ENCODE measurements around the gene GBF1.

GRCh38 chr10:102236006-102236405, 9.3 kb upstream of the GBF1 start:
- no peak for TF ChIP-seq CTCF (IDR thresholded peaks at IDR 0.05; ENCODE audit: low read depth, low read length)
- no peak for TF ChIP-seq EZH2phosphoT487 (IDR thresholded peaks at IDR 0.05; ENCODE audit: low read depth)
